HCT116 (cell line): ENCODE results near the gene EWSR1. TPM values are rescaled to one million over a fixed set of nuclear protein-coding genes. Genes with fewer than 3 reads are reported as not detected.

Experiments
- ATAC-seq: fragments of 200-7000 bp; cut with Tn5 transposase; 2 replicates; pipeline ENCODE4 v1.9.1; 2020; ENCODE audit warnings: mild to moderate bottlenecking, moderate library complexity
- BruUV-seq: library from RNA; stranded (reverse); fragments of 400-500 nt; replicated peaks from 2 replicates; lab custom pipeline; 2021; lab: Mats Ljungman, UMichigan
- CTCF ChIA-PET: fragments of 300-600 bp; sonication (Branson Sonifier 250); formaldehyde crosslinking; loops from one replicate; lab custom pipeline; 2021; ENCODE audit warnings: antibody characterized with exemption; lab: Charles Lee
- POLR2A ChIA-PET: fragments of 300-600, 350-600 bp; sonication (Branson Sonifier 250); formaldehyde crosslinking; loops from one replicate; lab custom pipeline; 2021; ENCODE audit warnings: antibody characterized with exemption; lab: Charles Lee
- RAD21 ChIA-PET, 2 experiments: fragments of 300-600 bp; sonication (Branson Sonifier 250); formaldehyde crosslinking; loops; one replicate each; lab custom pipeline; 2023; ENCODE audit warnings: low total read pairs in 2 of 2; ENCODE audit not compliant: uncharacterized antibody in 2 of 2, unreplicated experiment in 2 of 2, low non-redundant PET in 1 of 2; lab: Charles Lee
- DNase-seq: peaks from one replicate; pipeline ENCODE4 v3.0.0-alpha.2; 2010; ENCODE audit warnings: low read depth, low spot score
- H2AFZ ChIP-seq: fragments of 200-600 bp; shearing (Covaris generic), sonication (generic); 2 replicates; pipeline ENCODE4 v1.6.1; 2017; ENCODE audit warnings: low read depth, mixed run types, mixed read lengths, antibody characterized with exemption, low read length; ENCODE audit not compliant: poor library complexity, severe bottlenecking
- H3K27ac ChIP-seq: 2 replicates; pipeline ENCODE4 v1.5.1; 2012; ENCODE audit warnings: low read depth, low read length
- H3K27me3 ChIP-seq: fragments of 200-600 bp; sonication (generic); 2 replicates; pipeline ENCODE4 v1.6.1; 2016; ENCODE audit warnings: mixed run types, low read length, mixed read lengths; ENCODE audit not compliant: insufficient read depth
- H3K36me3 ChIP-seq, 2 experiments: fragments of 200-500 bp in 1 of 2; fragments of 200-600 bp in 1 of 2; sonication (Bioruptor generic) in 1 of 2; sonication (generic) in 1 of 2; 2 replicates each; pipeline versions ENCODE4 v1.5.1 to v1.6.1; 2014 to 2016; ENCODE audit warnings: low read length in 2 of 2, inconsistent platforms in 1 of 2, mixed read lengths in 1 of 2, mixed run types in 1 of 2; ENCODE audit not compliant: insufficient read depth in 2 of 2, control insufficient read depth in 1 of 2
- H3K4me1 ChIP-seq, 2 experiments: fragments of 200-600 bp in 1 of 2; sonication (generic) in 1 of 2; 2 replicates each; pipeline versions ENCODE4 v1.5.1 to v1.6.1; 2012 to 2017; ENCODE audit warnings: low read length in 2 of 2, inconsistent platforms in 1 of 2, mild to moderate bottlenecking in 1 of 2, mixed read lengths in 1 of 2, mixed run types in 1 of 2, moderate library complexity in 1 of 2; ENCODE audit not compliant: insufficient read depth in 2 of 2, control insufficient read depth in 1 of 2
- H3K4me2 ChIP-seq: fragments of 200-600 bp; sonication (generic); 2 replicates; pipeline ENCODE4 v1.6.1; 2017; ENCODE audit warnings: mixed run types, low read length, mixed read lengths
- H3K4me3 ChIP-seq, 2 experiments: fragments of 200-600 bp in 1 of 2; sonication (generic) in 1 of 2; replicated peaks in 1 of 2; 2 replicates each; pipeline ENCODE4 v1.5.1; 2011 to 2016; ENCODE audit warnings: low read length in 2 of 2, control low read depth in 1 of 2, low read depth in 1 of 2, mild to moderate bottlenecking in 1 of 2, mixed read lengths in 1 of 2, mixed run types in 1 of 2
- H3K79me2 ChIP-seq: fragments of 200-600 bp; sonication (generic); 2 replicates; pipeline ENCODE4 v1.6.1; 2017; ENCODE audit warnings: mild to moderate bottlenecking, mixed run types, low read length, moderate library complexity, mixed read lengths; ENCODE audit not compliant: insufficient read depth
- H3K9ac ChIP-seq: fragments of 200-600 bp; sonication (generic); 2 replicates; pipeline ENCODE4 v1.6.1; 2016; ENCODE audit warnings: low read length, mixed read lengths
- H3K9me2 ChIP-seq: fragments of 200-600 bp; sonication (generic), shearing (Covaris generic); 2 replicates; pipeline ENCODE4 v1.6.1; 2017; ENCODE audit warnings: mixed run types, mild to moderate bottlenecking, moderate library complexity; ENCODE audit not compliant: insufficient read depth
- H3K9me3 ChIP-seq, 2 experiments: fragments of 200-500 bp in 1 of 2; fragments of 200-600 bp in 1 of 2; sonication (Bioruptor generic) in 1 of 2; sonication (generic) in 1 of 2; 2 replicates each; pipeline ENCODE4 v1.6.1; 2014 to 2017; ENCODE audit warnings: low read length in 2 of 2, mixed read lengths in 2 of 2, inconsistent platforms in 1 of 2, low read depth in 1 of 2, mild to moderate bottlenecking in 1 of 2, mixed run types in 1 of 2, moderate library complexity in 1 of 2; ENCODE audit not compliant: control insufficient read depth in 1 of 2, insufficient read depth in 1 of 2
- H4K20me1 ChIP-seq: fragments of 200-600 bp; sonication (generic), shearing (Covaris generic); 2 replicates; pipeline ENCODE4 v1.6.1; 2017; ENCODE audit warnings: mixed run types, mild to moderate bottlenecking, moderate library complexity; ENCODE audit not compliant: insufficient read depth
- CBX3 ChIP-seq: IDR thresholded peaks from 2 replicates; pipeline ENCODE4 v1.6.1; 2012; ENCODE audit warnings: low read depth
- ELF1 ChIP-seq: IDR thresholded peaks from 2 replicates; pipeline ENCODE4 v1.6.1; 2012; ENCODE audit warnings: low read depth, borderline replicate concordance
- EZH2 ChIP-seq: fragments of 200-600 bp; sonication (generic); IDR thresholded peaks from 2 replicates; pipeline ENCODE4 v1.6.1; 2017; ENCODE audit warnings: antibody characterized with exemption, mixed run types
- EZH2phosphoT487 ChIP-seq: fragments of 200-600 bp; IDR thresholded peaks from 2 replicates; pipeline ENCODE4 v1.6.1; 2018; ENCODE audit warnings: antibody characterized with exemption, borderline replicate concordance
- POLR2A ChIP-seq: IDR thresholded peaks from 2 replicates; pipeline ENCODE4 v1.7.0; 2011; ENCODE audit warnings: borderline replicate concordance; ENCODE audit not compliant: insufficient read depth, insufficient read length; ENCODE audit errors: extremely low read depth
- RAD21 ChIP-seq: IDR thresholded peaks from 2 replicates; pipeline ENCODE4 v1.6.1; 2012; ENCODE audit warnings: low read depth, mild to moderate bottlenecking
- SIN3A ChIP-seq: IDR thresholded peaks from 2 replicates; pipeline ENCODE4 v1.6.1; 2012; ENCODE audit warnings: low read depth
- TCF7L2 ChIP-seq: IDR thresholded peaks from 2 replicates; pipeline ENCODE4 v1.7.0; 2011; ENCODE audit warnings: borderline replicate concordance, inconsistent platforms; ENCODE audit not compliant: insufficient read depth, insufficient read length; ENCODE audit errors: extremely low read depth
- intact Hi-C: fragments of 100-400 bp; cut with micrococcal nuclease; formaldehyde crosslinking; loops from 2 replicates; pipeline ENCODE4 v1.10.0; 2022
- total RNA-seq: library from RNA; stranded (reverse); gene quantifications from one replicate; pipeline ENCODE4 v1.2.1, GENCODE V29; 2021; ENCODE audit not compliant: unreplicated experiment

Gene EWSR1
- total RNA-seq, 1 experiment from 2014 or later, result 335 TPM

- DNase-seq, result no peak
- RAD21 ChIA-PET, result no interaction called here
- intact Hi-C loops, result no loop called here
- Histone ChIP-seq H2AFZ (no peak overlapping the region), H3K36me3 (no peaks in the 10 kb centered on the region), H3K4me3 (no peak overlapping the region), H4K20me1 (no peaks in the 10 kb centered on the region), H3K79me2 (no peaks in the 10 kb centered on the region), H3K27me3 (no peaks in the 10 kb centered on the region), H3K4me2 (no peak overlapping the region), H3K9ac (no peak overlapping the region), H3K9me2 (no peaks in the 10 kb centered on the region), H3K9me3 (no peaks in the 10 kb centered on the region), H3K27ac (no peak overlapping the region), H3K4me1 (no peaks in the 10 kb centered on the region; a peak in 1 of 4 replicates)
- CTCF ChIA-PET, result interaction anchor here (1.3 kb wide), 1 partner anchor 12 kb away, joined by 3 read pairs; no protein-coding TSS in a partner anchor
- TF ChIP-seq EZH2, result no peak
- no peak for TF ChIP-seq TCF7L2
- TF ChIP-seq SIN3A, result no peak
- TF ChIP-seq CBX3, result no peak
- POLR2A ChIA-PET, result no interaction called here
- no peak for ATAC-seq
- no TSS peak for BruUV-seq
Observed at GRCh38 chr22:29257751-29258181, 10.3 kb upstream of the EWSR1 start.

- POLR2A ChIA-PET, result no interaction called here
- no peak overlapping the region for H3K4me2 ChIP-seq
- DNase-seq (no peak), ATAC-seq (no peak)
- no peaks in the 10 kb centered on the region for H3K27me3 ChIP-seq
- RAD21 ChIA-PET, result no interaction called here
- no peaks in the 10 kb centered on the region; a peak in 1 of 4 replicates for H3K4me1 ChIP-seq
- no peaks in the 10 kb centered on the region for H3K36me3 ChIP-seq
- CTCF ChIA-PET, result no interaction called here
- no peak overlapping the region for H2AFZ ChIP-seq
- H3K9me3 ChIP-seq, result no peaks in the 10 kb centered on the region
- H3K9me2 ChIP-seq, result no peaks in the 10 kb centered on the region
- H3K9ac ChIP-seq, result no peak overlapping the region
- TF ChIP-seq ELF1 (no peak), TCF7L2 (no peak), EZH2phosphoT487 (no peak), RAD21 (no peak), POLR2A (no peak)
- TF ChIP-seq, all 23 proteins: peak for 0
- H3K4me3 ChIP-seq, result no peak overlapping the region
- no peaks in the 10 kb centered on the region for H4K20me1 ChIP-seq
- BruUV-seq, result no TSS peak
- H3K27ac ChIP-seq, result no peak overlapping the region
- intact Hi-C loops, result no loop called here
- no peaks in the 10 kb centered on the region for H3K79me2 ChIP-seq
Observed at GRCh38 chr22:29258407-29259252, 9.4 kb upstream of the EWSR1 start.
